Parathyroid adenoma (tissue), 2 donors: ENCODE data around the gene PHF12.

Experiments
- H2AFZ ChIP-seq: fragments of 300-600 bp; sonication (generic); one replicate; pipeline ENCODE4 v1.7.0; 2017; ENCODE audit warnings: antibody characterized with exemption, mild to moderate bottlenecking
- H3K27ac ChIP-seq: fragments of 300-600 bp; sonication (generic); one replicate; pipeline ENCODE4 v1.7.0; 2017
- H3K27me3 ChIP-seq: fragments of 300-600 bp; sonication (generic); one replicate; pipeline ENCODE4 v1.7.0; 2017; ENCODE audit warnings: low read length; ENCODE audit not compliant: control insufficient read depth, insufficient read depth
- H3K36me3 ChIP-seq: fragments of 300-600 bp; sonication (generic); one replicate; pipeline ENCODE4 v1.7.0; 2017; ENCODE audit warnings: low read length; ENCODE audit not compliant: control insufficient read depth, insufficient read depth
- H3K4me1 ChIP-seq: fragments of 300-600 bp; sonication (generic); one replicate; pipeline ENCODE4 v1.7.0; 2017; ENCODE audit warnings: control low read depth
- H3K4me2 ChIP-seq: fragments of 300-600 bp; sonication (generic); one replicate; pipeline ENCODE4 v1.7.0; 2017; ENCODE audit warnings: low read length
- H3K4me3 ChIP-seq: fragments of 300-600 bp; sonication (generic); one replicate; pipeline ENCODE4 v1.7.0; 2017; ENCODE audit warnings: low read depth, low read length
- H3K79me2 ChIP-seq: fragments of 300-600 bp; sonication (generic); one replicate; pipeline ENCODE4 v1.7.0; 2017; ENCODE audit warnings: control low read depth
- H3K9ac ChIP-seq: fragments of 300-600 bp; sonication (generic); one replicate; pipeline ENCODE4 v1.7.0; 2017; ENCODE audit warnings: mild to moderate bottlenecking
- H3K9me3 ChIP-seq: fragments of 300-600 bp; sonication (generic); one replicate; pipeline ENCODE4 v1.7.0; 2017; ENCODE audit warnings: low read length; ENCODE audit not compliant: control insufficient read depth
- TF ChIP-seq, protein P1 (sequence below): fragments of 300-600 bp; sonication (generic); IDR thresholded peaks from one replicate; pipeline ENCODE4 v1.7.0; 2017; ENCODE audit warnings: antibody characterized with exemption, mild to moderate bottlenecking
- donor health status: primary hyperparathyroidism.

Gene PHF12

DNA sequence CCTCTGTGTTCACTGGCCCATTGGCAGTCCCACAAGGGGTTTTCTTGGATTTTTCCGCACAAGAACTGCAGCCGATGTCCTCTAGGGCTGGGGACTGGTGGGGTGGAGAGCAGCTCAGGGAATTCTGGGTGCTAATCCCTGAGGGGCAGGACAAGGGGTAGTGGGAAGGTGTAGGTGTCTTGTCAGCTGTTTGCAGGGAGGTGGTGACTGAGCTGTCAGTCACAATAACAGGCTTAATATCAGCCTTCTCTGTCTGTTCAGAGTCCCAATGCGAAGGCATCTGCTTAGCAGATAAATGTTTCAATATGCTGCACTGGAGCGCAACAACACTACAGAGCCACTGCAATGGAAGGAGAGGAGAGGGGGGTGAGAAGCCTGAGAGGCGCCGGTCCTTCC is 38.4 kb downstream of the PHF12 start:
- no peak overlapping the region for H3K4me3 ChIP-seq
- H3K4me1 ChIP-seq = no peaks in the 10 kb centered on the region
- peaks cover 8% of the 10 kb centered on the region for H3K79me2 ChIP-seq
- H3K4me2 ChIP-seq = no peak overlapping the region
- H3K9ac ChIP-seq = no peak overlapping the region
- H3K27me3 ChIP-seq = no peaks in the 10 kb centered on the region
- H3K9me3 ChIP-seq = no peaks in the 10 kb centered on the region
- H3K27ac ChIP-seq = no peak overlapping the region
- H2AFZ ChIP-seq = no peak overlapping the region
- no peaks in the 10 kb centered on the region for H3K36me3 ChIP-seq
- TF ChIP-seq, protein P1, sequence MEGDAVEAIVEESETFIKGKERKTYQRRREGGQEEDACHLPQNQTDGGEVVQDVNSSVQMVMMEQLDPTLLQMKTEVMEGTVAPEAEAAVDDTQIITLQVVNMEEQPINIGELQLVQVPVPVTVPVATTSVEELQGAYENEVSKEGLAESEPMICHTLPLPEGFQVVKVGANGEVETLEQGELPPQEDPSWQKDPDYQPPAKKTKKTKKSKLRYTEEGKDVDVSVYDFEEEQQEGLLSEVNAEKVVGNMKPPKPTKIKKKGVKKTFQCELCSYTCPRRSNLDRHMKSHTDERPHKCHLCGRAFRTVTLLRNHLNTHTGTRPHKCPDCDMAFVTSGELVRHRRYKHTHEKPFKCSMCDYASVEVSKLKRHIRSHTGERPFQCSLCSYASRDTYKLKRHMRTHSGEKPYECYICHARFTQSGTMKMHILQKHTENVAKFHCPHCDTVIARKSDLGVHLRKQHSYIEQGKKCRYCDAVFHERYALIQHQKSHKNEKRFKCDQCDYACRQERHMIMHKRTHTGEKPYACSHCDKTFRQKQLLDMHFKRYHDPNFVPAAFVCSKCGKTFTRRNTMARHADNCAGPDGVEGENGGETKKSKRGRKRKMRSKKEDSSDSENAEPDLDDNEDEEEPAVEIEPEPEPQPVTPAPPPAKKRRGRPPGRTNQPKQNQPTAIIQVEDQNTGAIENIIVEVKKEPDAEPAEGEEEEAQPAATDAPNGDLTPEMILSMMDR = no peak

DNA sequence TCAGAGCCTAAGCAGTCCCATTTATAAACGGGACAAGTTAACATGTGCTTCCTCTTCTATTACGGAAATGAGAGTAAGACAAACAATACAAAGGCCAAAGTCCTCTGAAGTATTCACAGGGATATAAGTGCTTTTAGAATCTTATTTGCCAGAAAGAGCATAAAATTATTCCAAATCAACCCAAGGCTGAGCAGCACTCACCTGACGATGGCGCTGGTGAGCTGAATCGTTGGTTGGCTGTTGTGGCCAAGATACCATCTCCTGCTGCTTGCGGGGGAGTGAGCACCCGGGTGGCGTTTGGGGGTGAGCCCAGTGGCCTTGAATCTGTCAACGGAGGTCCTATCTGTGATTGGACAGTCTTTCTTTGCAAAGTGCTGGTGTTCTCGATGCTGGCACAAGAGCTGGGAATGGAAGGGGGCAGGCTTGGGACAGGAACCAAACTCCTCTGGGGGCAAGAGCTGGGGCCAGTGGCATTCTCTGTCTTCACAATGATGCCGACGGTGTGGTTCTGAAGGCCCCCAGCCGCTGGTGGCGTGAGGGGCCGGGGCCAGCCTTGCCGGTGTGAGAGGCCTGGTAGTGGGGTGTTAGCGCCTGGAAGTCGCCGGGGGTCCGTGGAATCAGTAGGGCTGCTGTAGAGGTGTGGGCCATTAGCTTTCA is 38.9 kb downstream of the PHF12 start:
- Histone ChIP-seq H3K9me3 (no peaks in the 10 kb centered on the region), H3K4me2 (no peak overlapping the region), H3K9ac (no peak overlapping the region), H3K27ac (no peak overlapping the region), H3K36me3 (no peaks in the 10 kb centered on the region), H3K4me1 (no peaks in the 10 kb centered on the region), H3K27me3 (no peaks in the 10 kb centered on the region), H3K79me2 (peaks cover 8% of the 10 kb centered on the region), H3K4me3 (no peak overlapping the region), H2AFZ (no peak overlapping the region)
- TF ChIP-seq, protein P1 = no peak

DNA sequence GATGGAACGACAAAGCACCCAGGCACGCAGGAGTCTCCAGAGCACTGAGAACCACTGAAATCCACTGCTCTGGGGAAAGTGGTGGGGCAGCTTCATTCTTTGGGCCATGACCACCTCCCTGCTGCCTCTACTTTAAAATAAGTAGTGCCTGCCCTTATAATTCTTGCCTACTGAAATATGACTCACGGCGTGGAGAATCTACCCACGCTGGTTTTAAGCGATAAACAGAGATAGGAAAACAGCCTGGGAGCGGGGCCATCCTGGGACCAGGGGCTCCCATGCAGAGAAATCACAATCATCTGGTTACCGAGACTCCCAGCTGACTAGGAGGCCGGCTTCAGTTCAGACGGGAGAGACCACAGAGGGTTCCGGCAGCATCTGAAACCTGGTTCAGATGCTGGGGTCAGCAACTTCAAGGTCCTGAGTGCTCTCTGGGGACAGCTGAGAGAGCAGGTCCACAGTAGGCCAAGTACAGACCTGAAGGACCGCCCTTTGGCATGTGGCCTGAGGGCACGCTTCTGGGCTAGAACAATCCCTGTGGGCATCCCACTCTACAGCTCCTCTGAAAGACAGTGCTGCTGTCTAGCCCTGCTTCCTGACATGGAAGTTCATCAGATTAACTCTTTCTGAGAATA is 39.8 kb downstream of the PHF12 start:
- no peaks in the 10 kb centered on the region for H3K27me3 ChIP-seq
- no peak overlapping the region for H3K4me3 ChIP-seq
- peaks cover 8% of the 10 kb centered on the region for H3K79me2 ChIP-seq
- H3K27ac ChIP-seq = no peak overlapping the region
- H3K4me1 ChIP-seq = no peaks in the 10 kb centered on the region
- no peak overlapping the region for H3K9ac ChIP-seq
- H3K36me3 ChIP-seq = no peaks in the 10 kb centered on the region
- no peaks in the 10 kb centered on the region for H3K9me3 ChIP-seq
- no peak overlapping the region for H2AFZ ChIP-seq
- TF ChIP-seq, protein P1 = no peak
- no peak overlapping the region for H3K4me2 ChIP-seq

DNA sequence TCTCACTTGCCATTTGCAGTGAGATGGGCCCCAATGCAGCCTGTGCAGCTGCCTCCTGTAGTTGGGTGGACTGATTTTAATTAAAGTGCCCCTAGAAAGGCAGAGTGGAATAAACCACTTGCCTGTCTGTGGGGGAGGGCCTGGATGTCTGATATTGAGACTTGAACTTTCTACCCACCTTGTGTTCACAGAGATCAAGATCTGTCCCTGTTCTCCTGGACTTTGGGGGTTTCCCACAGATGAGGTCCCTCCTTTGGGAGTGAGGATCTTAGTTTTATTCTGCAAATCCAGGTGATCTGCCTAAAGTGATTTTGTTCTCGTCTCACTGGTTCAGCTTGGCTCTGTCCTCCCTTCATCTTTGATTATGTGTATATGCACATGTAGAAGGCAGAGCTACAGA is 40.8 kb downstream of the PHF12 start:
- H3K4me3 ChIP-seq = no peak overlapping the region

More for the DNA sequence above, 40.8 kb downstream of the PHF12 start:
- Histone ChIP-seq H3K27me3 (no peaks in the 10 kb centered on the region), H3K79me2 (peaks cover 8% of the 10 kb centered on the region), H3K36me3 (no peaks in the 10 kb centered on the region), H3K9ac (no peak overlapping the region), H2AFZ (no peak overlapping the region), H3K4me1 (no peaks in the 10 kb centered on the region), H3K9me3 (no peaks in the 10 kb centered on the region), H3K27ac (no peak overlapping the region), H3K4me2 (no peak overlapping the region)
- TF ChIP-seq, protein P1 = no peak
